Fibroblast of gingiva (primary cell): ENCODE data around the gene MAS1L.
"Not testable (repeated sequence)": the region's sequence is repeated elsewhere in the genome, so short reads cannot be mapped to it uniquely, and the experiment has no call there.

Experiments used
- DNase-seq: peaks from one replicate; pipeline ENCODE4 v3.0.0-alpha.2; 2011; ENCODE audit warnings: low read depth

Gene MAS1L

DNA sequence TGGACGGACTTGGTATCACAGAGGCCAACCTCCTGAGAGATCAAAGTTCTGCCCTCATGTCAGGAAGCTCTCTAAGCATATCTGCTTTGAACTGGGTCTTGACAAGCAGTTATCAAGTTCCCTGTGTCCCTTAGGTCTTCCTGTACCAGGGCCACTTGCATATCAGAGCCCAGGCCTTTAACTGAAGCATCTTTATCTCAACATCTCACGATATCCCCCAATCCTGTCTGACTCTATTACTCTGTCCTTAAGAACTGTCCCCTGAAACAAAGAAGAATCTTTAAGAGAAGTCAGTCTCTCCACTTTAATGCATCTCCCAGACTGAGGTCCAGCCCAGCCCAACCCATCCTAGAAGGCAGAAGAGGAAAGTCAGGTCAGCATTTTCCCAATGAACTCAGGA is 8.2 kb downstream of the MAS1L start:
- no peak for DNase-seq

DNA sequence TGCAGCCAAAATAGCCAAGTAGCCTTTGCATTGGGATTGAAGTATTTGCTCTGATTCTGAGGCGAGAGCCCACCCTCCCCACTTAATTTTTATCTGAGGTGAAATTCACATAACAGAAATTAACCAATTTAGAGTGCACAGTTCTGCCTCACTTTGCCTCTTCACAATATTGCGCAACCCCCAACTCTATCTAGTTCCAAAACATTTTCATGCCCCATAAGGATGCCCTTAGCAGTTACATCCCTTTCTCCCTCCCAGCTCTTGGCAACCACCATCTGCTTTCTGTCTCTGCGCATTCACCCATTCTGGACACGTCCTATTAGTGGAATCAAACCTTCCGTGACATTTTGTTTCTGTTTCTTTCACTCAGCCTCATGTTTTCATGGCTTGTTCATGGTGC is 9.0 kb downstream of the MAS1L start:
- DNase-seq = no peak

DNA sequence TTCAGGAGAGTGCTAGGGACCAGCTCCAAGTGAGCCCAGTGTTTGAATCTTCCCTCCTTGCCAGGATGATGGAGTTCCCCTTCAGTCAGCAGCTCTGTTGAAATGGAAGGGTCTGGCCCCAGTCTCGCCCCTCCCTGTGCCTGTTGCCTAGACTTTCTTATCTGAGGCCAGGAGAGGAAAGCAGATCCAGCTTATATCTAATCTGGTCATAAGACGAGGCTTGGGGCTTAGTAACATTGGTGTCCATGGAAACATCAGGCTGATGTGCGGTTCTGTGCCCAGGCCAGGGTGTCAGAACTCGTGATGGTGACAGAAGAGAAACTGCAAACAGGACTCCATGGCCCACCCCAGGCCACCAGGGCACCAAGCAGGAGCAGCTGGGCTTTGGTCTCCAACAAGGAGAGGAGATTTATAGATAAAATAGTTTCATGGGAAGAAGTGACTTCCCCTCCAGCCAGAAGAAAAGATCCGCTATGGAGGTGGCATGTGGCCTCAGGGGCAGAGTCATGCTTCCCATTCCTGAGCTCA is 9.8 kb downstream of the MAS1L start:
- no peak for DNase-seq

DNA sequence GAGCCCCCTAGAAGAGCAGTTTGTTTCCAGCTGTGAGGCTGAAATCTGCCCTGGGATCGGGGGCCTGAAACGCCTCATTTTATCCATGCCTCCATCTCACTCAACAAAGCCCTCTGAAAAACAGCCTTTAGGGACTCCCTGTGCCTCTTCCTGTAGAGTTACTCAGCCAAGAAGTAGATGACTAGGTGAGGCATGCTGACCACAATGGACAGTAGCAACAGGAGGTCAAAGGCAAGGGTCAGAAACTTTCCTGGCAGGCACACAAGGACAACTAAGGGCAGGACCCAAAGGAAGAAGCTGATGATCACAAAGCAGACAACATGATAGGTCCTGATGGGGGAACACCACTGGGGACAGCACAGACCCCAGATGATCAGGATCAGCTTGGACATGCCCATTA is 12.8 kb downstream of the MAS1L start:
- DNase-seq = no peak

DNA sequence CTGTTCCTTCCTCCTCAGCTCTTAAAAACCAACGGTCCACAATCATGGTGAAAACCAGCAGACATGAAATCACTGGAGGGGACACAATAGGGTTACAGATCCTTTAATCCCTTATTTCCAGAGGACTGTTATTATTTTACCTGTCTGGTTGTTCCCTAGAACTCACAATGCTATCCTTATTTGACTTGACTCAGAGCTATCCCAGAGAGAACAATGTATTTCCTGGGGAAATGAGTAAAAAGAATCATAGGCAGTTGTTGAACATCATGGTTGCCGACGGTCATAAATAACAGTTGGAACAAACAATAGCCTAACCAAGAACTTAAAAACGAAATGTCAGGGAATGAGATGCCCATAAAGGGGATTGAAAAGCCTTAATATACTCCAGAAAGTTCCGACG is 21.5 kb downstream of the MAS1L start:
- DNase-seq = no peak

DNA sequence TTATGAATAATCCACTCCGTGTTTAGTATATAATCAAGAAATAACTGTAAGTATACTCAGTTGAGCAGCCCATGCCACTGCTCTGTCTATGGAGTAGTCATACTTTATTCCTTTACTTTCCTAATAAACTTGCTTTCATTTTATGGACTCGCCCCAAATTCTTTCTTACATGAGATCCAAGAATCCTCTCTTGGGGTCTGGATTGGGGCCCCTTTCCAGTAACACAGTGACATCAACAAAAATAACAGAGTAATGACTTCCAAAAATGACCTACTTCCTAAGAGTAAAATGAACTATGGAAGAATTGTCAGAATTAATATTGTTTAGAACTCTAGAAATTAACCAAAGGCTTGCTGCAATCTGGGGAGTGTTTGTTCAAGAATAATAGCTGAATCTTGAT is 22.0 kb downstream of the MAS1L start:
- no peak for DNase-seq

DNA sequence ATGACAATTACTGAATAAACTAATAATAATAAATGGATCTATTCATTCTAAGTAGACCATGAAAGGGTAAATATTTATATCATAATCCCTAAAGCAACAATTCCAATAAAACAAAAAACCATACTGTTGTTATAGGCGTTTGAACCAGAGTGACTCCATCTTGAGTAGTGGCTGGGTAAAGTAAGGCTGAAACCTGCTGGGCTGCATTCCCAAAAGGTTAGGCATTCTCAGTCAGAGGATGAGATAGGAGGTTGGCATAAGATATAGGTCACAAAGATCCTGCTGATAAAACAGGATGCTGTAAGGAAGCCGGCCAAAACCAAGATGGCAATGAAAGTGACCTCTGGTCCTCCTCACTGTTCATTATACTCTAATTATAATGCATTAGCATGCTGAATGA is 22.5 kb downstream of the MAS1L start:
- no peak for DNase-seq

DNA sequence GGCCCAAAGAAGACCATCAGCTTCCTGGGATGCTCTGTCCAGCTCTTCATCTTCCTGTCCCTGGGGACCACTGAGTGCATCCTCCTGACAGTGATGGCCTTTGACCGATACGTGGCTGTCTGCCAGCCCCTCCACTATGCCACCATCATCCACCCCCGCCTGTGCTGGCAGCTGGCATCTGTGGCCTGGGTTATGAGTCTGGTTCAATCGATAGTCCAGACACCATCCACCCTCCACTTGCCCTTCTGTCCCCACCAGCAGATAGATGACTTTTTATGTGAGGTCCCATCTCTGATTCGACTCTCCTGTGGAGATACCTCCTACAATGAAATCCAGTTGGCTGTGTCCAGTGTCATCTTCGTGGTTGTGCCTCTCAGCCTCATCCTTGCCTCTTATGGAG is 25.7 kb downstream of the MAS1L start:
- no peak for DNase-seq

DNA sequence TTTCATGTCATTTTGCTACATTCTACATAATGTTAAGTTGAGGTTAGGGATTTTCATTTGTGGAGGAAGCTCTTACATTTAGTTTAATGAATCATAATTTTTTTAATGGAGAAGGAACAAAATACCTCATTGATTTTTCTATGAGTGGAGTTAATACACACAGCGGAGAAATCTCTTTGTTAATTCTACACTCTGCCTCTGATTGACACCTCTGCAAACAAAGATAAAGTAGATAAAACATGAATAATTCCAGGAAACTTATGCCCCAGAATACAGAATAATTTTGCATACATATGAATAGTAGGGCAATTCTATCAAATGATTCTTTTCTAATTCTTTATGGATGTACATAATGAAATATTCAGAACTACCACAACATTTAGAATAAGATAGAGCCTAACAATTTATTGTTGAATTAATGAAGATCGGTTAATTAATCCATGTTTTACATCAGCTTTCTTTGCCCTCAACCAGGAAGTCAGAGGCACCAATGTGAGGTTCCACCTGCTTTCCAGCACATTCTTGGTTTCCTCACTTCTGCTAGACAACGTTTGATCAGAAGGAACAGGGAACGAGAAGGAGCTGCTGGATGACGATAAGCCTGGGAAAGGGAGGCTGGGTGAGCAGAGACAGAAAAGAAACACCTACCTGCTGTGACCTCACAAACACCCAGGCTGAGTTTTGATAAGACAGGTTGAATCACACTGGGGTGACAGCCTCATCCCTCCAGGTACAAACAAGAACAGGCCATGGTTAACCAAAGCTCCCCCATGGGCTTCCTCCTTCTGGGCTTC is 26.5 kb downstream of the MAS1L start:
- no peak for DNase-seq

DNA sequence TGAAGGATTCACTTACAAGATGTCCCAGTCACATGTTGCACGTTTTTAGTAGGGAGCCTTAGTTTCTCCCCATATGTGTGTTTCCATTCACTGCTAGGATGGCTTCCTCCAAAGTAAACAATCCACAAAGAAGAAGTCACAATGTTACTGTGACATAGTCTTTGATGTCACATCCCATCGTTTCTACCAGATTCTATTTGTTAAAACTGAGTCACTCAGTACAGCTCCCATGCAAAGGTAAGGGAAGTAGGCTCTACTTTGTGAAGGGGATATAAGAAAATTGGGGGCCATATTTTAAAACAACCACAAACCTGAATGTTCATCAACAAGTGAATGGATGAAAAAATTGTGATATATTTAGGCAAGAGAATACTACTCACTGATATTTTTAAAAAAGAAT is 30.8 kb downstream of the MAS1L start, which contains the start of the genes OR11A1 and OR2H1:
Gene OR11A1 (minus strand): TSS at position 101 of the 400 bp plus-strand sequence. CDS start 29,430 bp downstream, outside the sequence.
Gene OR2H1 (plus strand): TSS at position 185 of the 400 bp plus-strand sequence. CDS start 4,615 bp downstream, outside the sequence.
- no peak for DNase-seq

DNA sequence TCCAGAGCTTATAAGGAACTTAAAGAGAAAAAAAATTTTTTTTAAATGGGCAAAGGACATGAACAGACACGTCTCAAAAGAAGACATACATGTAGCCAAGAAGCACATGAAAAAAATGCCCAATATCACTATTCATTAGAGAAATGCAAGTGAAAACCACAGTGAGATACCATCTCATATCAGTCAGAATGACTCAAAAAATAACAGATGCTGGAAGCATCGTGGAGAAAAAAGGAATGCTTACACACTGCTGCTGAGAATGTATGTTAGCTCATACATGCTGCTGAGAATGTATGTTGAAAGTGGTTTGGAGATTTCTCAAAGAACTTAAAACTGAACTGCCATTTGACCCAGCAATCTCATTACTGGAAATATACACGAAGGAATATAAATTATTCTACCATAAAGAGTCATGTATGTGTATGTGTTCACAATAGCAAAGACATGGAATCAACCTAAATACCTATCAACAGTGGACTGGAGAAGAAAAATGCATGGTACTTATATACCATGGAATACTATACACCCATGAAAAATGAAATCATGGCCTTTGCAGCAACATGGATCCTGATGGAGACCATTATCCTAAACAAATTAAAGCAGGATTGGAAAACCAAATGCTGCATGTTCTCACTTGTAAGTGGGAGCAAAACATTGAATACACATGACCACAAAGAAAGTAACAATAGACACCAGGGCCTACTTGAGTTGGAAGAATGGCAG is 36.1 kb downstream of the MAS1L start:
- DNase-seq = no peak

DNA sequence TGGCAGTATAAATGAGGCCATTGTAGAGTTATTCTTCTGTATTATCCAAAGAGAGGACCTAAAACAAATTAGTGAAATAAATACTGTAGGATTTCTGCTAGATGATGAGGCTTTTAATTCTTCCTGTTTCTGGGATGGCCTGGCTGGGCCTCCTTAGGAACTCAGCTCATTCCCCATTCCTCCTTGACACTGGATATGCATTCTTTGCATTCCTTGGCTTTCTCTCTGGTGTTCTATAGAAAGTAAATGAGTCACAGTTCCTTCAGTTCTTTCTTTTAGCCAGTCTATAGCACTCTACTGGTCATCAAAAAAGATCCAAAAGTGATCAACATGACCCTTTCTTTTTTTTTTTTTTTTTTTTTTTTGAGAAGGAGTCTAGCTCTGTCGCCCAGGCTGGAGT is 40.1 kb downstream of the MAS1L start:
- no peak for DNase-seq

DNA sequence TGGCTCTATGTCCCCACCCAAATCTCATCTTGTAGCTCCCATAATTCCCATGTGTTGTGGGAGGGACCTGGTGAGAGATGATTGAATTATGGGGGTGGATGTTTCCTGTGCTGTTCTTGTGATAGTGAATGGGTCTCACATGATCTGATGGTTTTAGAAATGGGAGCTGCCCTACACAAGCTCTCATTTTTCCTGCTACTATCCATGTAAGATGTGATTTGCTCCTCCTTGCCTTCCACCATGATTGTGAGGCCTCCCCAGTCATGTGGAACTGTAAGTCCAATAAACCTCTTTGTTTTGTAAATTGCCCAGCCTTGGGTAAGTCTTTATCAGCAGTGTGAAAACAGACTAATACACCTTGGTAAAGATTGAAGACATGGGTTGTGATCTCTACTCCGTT is 43.7 kb downstream of the MAS1L start:
- not testable (repeated sequence) for DNase-seq

DNA sequence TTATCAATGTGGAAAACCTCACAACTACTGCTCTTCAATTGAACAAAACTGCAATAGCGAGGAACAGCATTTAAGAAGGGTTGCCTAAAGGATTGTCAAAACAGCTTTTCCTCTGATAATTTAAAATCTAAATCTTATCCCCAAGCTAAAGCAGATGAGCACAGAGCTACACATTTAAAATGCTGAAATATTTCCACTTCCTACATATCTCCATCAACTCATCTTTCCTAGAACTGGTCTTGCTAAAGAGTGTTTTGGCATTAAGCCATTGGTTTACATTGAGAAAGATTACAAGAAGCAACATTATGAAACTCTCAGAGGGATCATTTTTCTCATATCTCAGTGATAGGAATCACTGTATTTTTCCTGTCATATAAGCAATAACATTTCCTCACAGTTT is 45.0 kb downstream of the MAS1L start:
- DNase-seq = no peak

DNA sequence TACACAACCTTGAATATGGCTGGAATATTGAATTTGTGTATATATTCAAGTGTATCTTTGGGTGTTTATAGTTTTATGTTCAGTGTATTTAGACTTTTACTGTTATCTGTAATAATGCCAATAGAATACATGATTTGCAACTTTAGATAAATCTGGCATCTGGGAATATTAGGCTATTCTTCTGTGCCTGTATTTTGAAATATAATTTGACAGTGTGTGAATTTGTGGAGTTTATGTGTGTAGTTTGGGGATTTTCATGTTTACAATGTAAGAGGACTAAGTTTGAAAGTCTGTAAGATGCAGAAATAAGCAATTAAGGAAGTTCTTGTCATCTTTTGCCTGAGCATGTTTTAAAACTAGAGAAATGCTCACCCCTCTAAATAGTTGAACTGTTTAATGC is 48.8 kb downstream of the MAS1L start, which contains the start of gene OR10C1:
Gene OR10C1 (plus strand): TSS at position 301 of the 400 bp plus-strand sequence. CDS start 710 bp downstream, outside the sequence.
- no peak for DNase-seq

DNA sequence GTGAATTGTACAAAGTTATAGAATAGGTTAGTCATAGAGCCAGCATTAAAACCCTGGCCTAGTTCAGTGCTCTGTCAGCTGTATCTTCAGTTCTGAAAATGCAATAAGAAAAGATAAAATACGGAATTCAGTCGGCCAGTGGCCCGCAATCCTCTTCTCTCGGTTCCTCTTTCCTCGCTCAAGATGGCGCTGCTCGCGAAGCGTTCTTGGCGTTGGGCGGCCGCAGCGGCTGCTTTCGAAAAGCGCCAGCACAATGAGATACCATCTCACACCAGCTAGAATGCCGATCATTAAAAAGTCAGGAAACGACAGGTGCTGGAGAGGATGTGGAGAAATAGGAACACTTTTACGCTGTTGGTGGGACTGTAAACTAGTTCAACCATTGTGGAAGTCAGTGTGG is 51.0 kb downstream of the MAS1L start:
- not testable (repeated sequence) for DNase-seq
